ENCODE measurements around the gene FOXE3. TPM values are rescaled to one million over a fixed set of nuclear protein-coding genes. Genes with fewer than 3 reads are reported as not detected.

FOXE3 gene
- total RNA-seq, 1 experiment from 2014 or later, result not detected

DNA sequence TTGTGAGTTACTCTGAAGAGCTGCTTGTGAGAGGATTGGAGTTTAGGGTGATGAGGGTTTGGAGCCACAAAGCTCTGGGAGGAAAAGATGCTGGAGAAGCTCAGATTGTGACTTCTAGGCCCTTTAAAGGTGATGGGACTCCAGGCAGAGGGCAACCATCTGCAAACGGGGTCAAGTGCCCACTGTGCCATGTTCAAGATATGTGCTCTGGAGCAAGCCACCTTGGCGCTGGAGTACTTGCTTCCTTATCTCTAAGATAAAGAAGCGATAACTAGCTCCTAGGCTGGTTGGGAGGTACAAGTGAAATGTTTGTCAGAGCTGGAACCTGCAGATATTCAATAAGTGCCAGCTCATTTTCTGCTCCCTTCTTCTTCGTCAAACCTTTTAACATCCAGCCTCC, 14.3 kb upstream of the FOXE3 start:
- no peak for DNase-seq (ENCODE audit: unreplicated experiment)
- TF ChIP-seq, protein P1, sequence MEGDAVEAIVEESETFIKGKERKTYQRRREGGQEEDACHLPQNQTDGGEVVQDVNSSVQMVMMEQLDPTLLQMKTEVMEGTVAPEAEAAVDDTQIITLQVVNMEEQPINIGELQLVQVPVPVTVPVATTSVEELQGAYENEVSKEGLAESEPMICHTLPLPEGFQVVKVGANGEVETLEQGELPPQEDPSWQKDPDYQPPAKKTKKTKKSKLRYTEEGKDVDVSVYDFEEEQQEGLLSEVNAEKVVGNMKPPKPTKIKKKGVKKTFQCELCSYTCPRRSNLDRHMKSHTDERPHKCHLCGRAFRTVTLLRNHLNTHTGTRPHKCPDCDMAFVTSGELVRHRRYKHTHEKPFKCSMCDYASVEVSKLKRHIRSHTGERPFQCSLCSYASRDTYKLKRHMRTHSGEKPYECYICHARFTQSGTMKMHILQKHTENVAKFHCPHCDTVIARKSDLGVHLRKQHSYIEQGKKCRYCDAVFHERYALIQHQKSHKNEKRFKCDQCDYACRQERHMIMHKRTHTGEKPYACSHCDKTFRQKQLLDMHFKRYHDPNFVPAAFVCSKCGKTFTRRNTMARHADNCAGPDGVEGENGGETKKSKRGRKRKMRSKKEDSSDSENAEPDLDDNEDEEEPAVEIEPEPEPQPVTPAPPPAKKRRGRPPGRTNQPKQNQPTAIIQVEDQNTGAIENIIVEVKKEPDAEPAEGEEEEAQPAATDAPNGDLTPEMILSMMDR (IDR thresholded peaks at IDR 0.05; ENCODE audit: unreplicated experiment), result no peak
- Mint-ChIP-seq H3K27me3 (ENCODE audit: insufficient read depth, unreplicated experiment) (no peaks in the 10 kb centered on the region), H3K36me3 (ENCODE audit: insufficient read depth, unreplicated experiment) (no peaks in the 10 kb centered on the region), H3K4me3 (ENCODE audit: unreplicated experiment) (no peak overlapping the region), H3K27ac (ENCODE audit: low read depth, unreplicated experiment) (no peak overlapping the region), H3K4me1 (ENCODE audit: insufficient read depth, unreplicated experiment) (no peaks in the 10 kb centered on the region), H3K9me3 (ENCODE audit: unreplicated experiment) (no peaks in the 10 kb centered on the region)
- ChIA-PET CTCF (interaction anchor here (0.6 to 8.2 kb wide), 8 partner anchors 12 to 836 kb away, joined by 3 to 61 read pairs (median 4); partner anchors contain the start of gene FOXD2), POLR2A (no interaction called here)
- intact Hi-C loops (cut with micrococcal nuclease), result no loop called here
- BruUV-seq (replicated peaks), result no TSS peak

DNA sequence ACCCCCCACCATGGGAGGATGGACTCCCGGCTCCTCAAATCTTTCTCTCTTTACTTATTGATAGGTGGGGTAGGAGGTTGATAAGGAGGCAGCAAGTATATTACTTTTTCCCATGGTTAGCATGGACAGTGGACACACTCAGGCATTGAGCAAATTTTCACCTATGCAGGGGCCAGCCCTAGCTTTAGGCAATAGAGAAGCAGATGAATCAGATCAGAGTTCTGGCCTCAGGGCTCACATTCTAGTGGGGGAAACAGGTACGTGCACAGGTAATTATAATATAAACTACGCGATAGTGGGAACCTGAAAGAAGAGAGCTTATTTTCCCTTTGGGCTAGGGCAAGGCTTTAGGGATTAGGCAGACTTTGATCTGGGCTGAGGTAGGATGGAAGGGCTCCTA, 13.5 kb upstream of the FOXE3 start:
- CTCF ChIA-PET, result interaction anchor here (0.5 to 8.2 kb wide), 7 partner anchors 13 to 324 kb away, joined by 3 to 61 read pairs (median 4); no protein-coding TSS in a partner anchor
- Mint-ChIP-seq H3K4me1 (ENCODE audit: insufficient read depth, unreplicated experiment) (no peaks in the 10 kb centered on the region), H3K36me3 (ENCODE audit: insufficient read depth, unreplicated experiment) (no peaks in the 10 kb centered on the region), H3K4me3 (ENCODE audit: unreplicated experiment) (no peak overlapping the region), H3K27ac (ENCODE audit: low read depth, unreplicated experiment) (no peak overlapping the region), H3K27me3 (ENCODE audit: insufficient read depth, unreplicated experiment) (no peaks in the 10 kb centered on the region), H3K9me3 (ENCODE audit: unreplicated experiment) (no peaks in the 10 kb centered on the region)
- no peak for DNase-seq (ENCODE audit: unreplicated experiment)
- POLR2A ChIA-PET, result interaction anchor here (1.0 kb wide), 1 partner anchor 7 kb away, joined by 8 read pairs; no protein-coding TSS in a partner anchor
- TF ChIP-seq, protein P1 (IDR thresholded peaks at IDR 0.05; ENCODE audit: unreplicated experiment), result no peak
- BruUV-seq (replicated peaks), result no TSS peak
- intact Hi-C loops (cut with micrococcal nuclease), result no loop called here

- TF ChIP-seq, protein P1 (IDR thresholded peaks at IDR 0.05; ENCODE audit: unreplicated experiment), result no peak
- H3K27me3 Mint-ChIP-seq (ENCODE audit: insufficient read depth, unreplicated experiment), result no peaks in the 10 kb centered on the region
- intact Hi-C loops (cut with micrococcal nuclease), result no loop called here
- no TSS peak for BruUV-seq (replicated peaks)
- H3K36me3 Mint-ChIP-seq (ENCODE audit: insufficient read depth, unreplicated experiment), result no peaks in the 10 kb centered on the region
- peaks cover 8% of the 10 kb centered on the region for H3K4me1 Mint-ChIP-seq (ENCODE audit: insufficient read depth, unreplicated experiment)
- H3K9me3 Mint-ChIP-seq (ENCODE audit: unreplicated experiment), result no peaks in the 10 kb centered on the region
- POLR2A ChIA-PET, result interaction anchor here (1.0 kb wide), 1 partner anchor 8 kb away, joined by 8 read pairs; no protein-coding TSS in a partner anchor
- DNase-seq (ENCODE audit: unreplicated experiment), result no peak
- CTCF ChIA-PET, result interaction anchor here (0.7 to 8.2 kb wide), 3 partner anchors 14 to 323 kb away, joined by 3 to 61 read pairs (median 4); no protein-coding TSS in a partner anchor
- no peak overlapping the region for H3K27ac Mint-ChIP-seq (ENCODE audit: low read depth, unreplicated experiment)
- no peak overlapping the region for H3K4me3 Mint-ChIP-seq (ENCODE audit: unreplicated experiment)
Observed at GRCh38 chr1:47403321-47403910, 12.7 kb upstream of the FOXE3 start.

DNA sequence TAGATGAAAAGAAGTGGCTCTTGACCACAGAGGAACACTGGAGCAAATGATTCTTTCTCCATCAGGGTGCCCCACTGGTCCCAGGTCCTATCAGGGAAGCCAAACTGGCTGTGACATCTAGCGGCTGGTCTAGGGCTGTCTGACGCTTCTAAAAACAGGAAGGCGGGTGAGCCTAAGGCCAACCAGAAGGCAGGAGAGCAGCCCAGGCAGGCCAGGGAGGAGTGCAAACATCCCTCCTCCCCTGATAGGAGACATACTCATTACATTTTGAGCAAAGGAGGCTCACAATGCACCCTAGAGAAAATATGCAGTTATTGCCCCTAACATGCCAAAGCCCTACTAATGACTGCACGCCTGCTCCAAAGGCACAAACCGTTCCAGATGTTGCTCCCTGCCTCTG, 10.4 kb upstream of the FOXE3 start:
- BruUV-seq (replicated peaks), result no TSS peak
- H3K4me3 Mint-ChIP-seq (ENCODE audit: unreplicated experiment), result no peak overlapping the region
- CTCF ChIA-PET, result interaction anchor here (0.7 to 4.1 kb wide), 2 partner anchors 16 to 23 kb away, joined by 3 to 38 read pairs; no protein-coding TSS in a partner anchor

More for the DNA sequence above, 10.4 kb upstream of the FOXE3 start:
- H3K36me3 Mint-ChIP-seq (ENCODE audit: insufficient read depth, unreplicated experiment), result no peaks in the 10 kb centered on the region
- DNase-seq (ENCODE audit: unreplicated experiment), result no peak
- POLR2A ChIA-PET, result interaction anchor here (0.6 kb wide), 1 partner anchor 10 kb away, joined by 3 read pairs; no protein-coding TSS in a partner anchor
- H3K9me3 Mint-ChIP-seq (ENCODE audit: unreplicated experiment), result no peaks in the 10 kb centered on the region
- H3K27me3 Mint-ChIP-seq (ENCODE audit: insufficient read depth, unreplicated experiment), result no peaks in the 10 kb centered on the region
- TF ChIP-seq, protein P1 (IDR thresholded peaks at IDR 0.05; ENCODE audit: unreplicated experiment), result no peak
- H3K4me1 Mint-ChIP-seq (ENCODE audit: insufficient read depth, unreplicated experiment), result peaks cover 30% of the 10 kb centered on the region
- intact Hi-C loops (cut with micrococcal nuclease), result no loop called here
- H3K27ac Mint-ChIP-seq (ENCODE audit: low read depth, unreplicated experiment), result no peak overlapping the region

All from MCF 10A (cell line).